HEK293 (cell line): ENCODE measurements around the gene EPHA6.

ENCODE experiments used
- CTCF ChIA-PET: fragments of 350-600 bp; formaldehyde crosslinking; extraction: SDS; loops from one replicate; lab custom pipeline; 2021; ENCODE audit warnings: antibody characterized with exemption; lab: Yijun Ruan, JAX
- POLR2A ChIA-PET: fragments of 300-600 bp; formaldehyde crosslinking; extraction: SDS; loops from one replicate; lab custom pipeline; 2020; ENCODE audit warnings: antibody characterized with exemption, inconsistent platforms; lab: Yijun Ruan, JAX
- H3K27ac ChIP-seq: fragments of 200-500 bp; sonication (Bioruptor generic); 2 replicates; pipeline ENCODE4 v1.5.1; 2014; ENCODE audit warnings: low read depth, low read length, control low read depth, inconsistent platforms; ENCODE audit errors: extremely low read depth
- H3K36me3 ChIP-seq, 2 experiments: fragments of 200-500 bp in 1 of 2; sonication (Bioruptor generic) in 1 of 2; 1 replicate in 1 of 2; 2 replicates in 1 of 2; pipeline ENCODE4 v1.5.1; 2014 to 2017; ENCODE audit warnings: inconsistent platforms in 2 of 2, low read length in 2 of 2; ENCODE audit not compliant: control insufficient read depth in 2 of 2, insufficient read depth in 1 of 2
- H3K4me1 ChIP-seq: fragments of 200-500 bp; sonication (Bioruptor generic); 2 replicates; pipeline ENCODE4 v1.5.1; 2014; ENCODE audit warnings: mild to moderate bottlenecking, low read length, inconsistent platforms; ENCODE audit not compliant: control insufficient read depth, insufficient read depth
- H3K4me3 ChIP-seq: 2 replicates; pipeline ENCODE4 v1.5.1; 2011; ENCODE audit warnings: low read depth, mild to moderate bottlenecking, control low read depth, low read length, moderate library complexity
- H3K9me3 ChIP-seq: fragments of 200-500 bp; sonication (Bioruptor generic); 2 replicates; pipeline ENCODE4 v1.5.1; 2014; ENCODE audit warnings: low read depth, low read length, inconsistent platforms; ENCODE audit not compliant: control insufficient read depth, insufficient read depth
- HOXC10 ChIP-seq: sonication (generic); formaldehyde crosslinking; IDR thresholded peaks from 2 replicates; pipeline ENCODE4 v1.8.1; 2023; ENCODE audit warnings: mild to moderate bottlenecking, missing genetic modification reagents
- IKZF3 ChIP-seq: fragments of 450-650 bp; IDR thresholded peaks from 2 replicates; pipeline ENCODE4 v1.5.0; 2018; ENCODE audit warnings: missing biosample characterization, mild to moderate bottlenecking, missing genetic modification characterization, moderate library complexity
- OVOL3 ChIP-seq: fragments of 450-650 bp; formaldehyde crosslinking; IDR thresholded peaks from 2 replicates; pipeline ENCODE4 v1.5.1; 2016; ENCODE audit warnings: missing biosample characterization, missing genetic modification characterization
- SALL2 ChIP-seq: fragments of 450-650 bp; formaldehyde crosslinking; IDR thresholded peaks from 2 replicates; pipeline ENCODE4 v1.5.0; 2017; ENCODE audit warnings: missing biosample characterization, mild to moderate bottlenecking, missing genetic modification characterization, borderline replicate concordance
- ZFHX2 ChIP-seq: fragments of 450-650 bp; formaldehyde crosslinking; conservative IDR thresholded peaks from 2 replicates; pipeline ENCODE4 v1.5.1; 2016; ENCODE audit warnings: missing biosample characterization, missing genetic modification characterization
- ZIC2 ChIP-seq: fragments of 450-650 bp; formaldehyde crosslinking; IDR thresholded peaks from 2 replicates; pipeline ENCODE4 v1.5.1; 2016; ENCODE audit warnings: missing biosample characterization, missing genetic modification characterization
- ZNF133 ChIP-seq: fragments of 450-650 bp; formaldehyde crosslinking; IDR thresholded peaks from 2 replicates; pipeline ENCODE4 v1.5.1; 2016; ENCODE audit warnings: missing biosample characterization, missing genetic modification characterization
- ZNF19 ChIP-seq: fragments of 450-650 bp; formaldehyde crosslinking; IDR thresholded peaks from 2 replicates; pipeline ENCODE4; 2016; ENCODE audit warnings: missing biosample characterization, missing genetic modification characterization, low read depth
- ZNF26 ChIP-seq: fragments of 450-650 bp; formaldehyde crosslinking; IDR thresholded peaks from 2 replicates; pipeline ENCODE4 v1.5.1; 2016; ENCODE audit warnings: missing biosample characterization, missing genetic modification characterization
- ZNF354C ChIP-seq: fragments of 450-650 bp; formaldehyde crosslinking; IDR thresholded peaks from 2 replicates; pipeline ENCODE4 v1.5.1; 2016; ENCODE audit warnings: missing biosample characterization, missing genetic modification characterization, low read depth, borderline replicate concordance
- ZNF433 ChIP-seq: fragments of 450-650 bp; formaldehyde crosslinking; IDR thresholded peaks from 2 replicates; pipeline ENCODE4 v1.5.1; 2016; ENCODE audit warnings: missing biosample characterization, missing genetic modification characterization, low read depth
- ZNF621 ChIP-seq: fragments of 450-650 bp; formaldehyde crosslinking; IDR thresholded peaks from 2 replicates; pipeline ENCODE4 v1.5.1; 2017; ENCODE audit warnings: missing biosample characterization, missing genetic modification characterization
- ZNF664 ChIP-seq: fragments of 450-650 bp; formaldehyde crosslinking; IDR thresholded peaks from 2 replicates; pipeline ENCODE4 v1.5.1; 2016; ENCODE audit warnings: missing biosample characterization, missing genetic modification characterization
- ZSCAN4 ChIP-seq: fragments of 450-650 bp; formaldehyde crosslinking; IDR thresholded peaks from 2 replicates; pipeline ENCODE4 v1.5.1; 2017; ENCODE audit warnings: missing biosample characterization, missing genetic modification characterization
- ZXDB ChIP-seq: fragments of 450-650 bp; formaldehyde crosslinking; IDR thresholded peaks from 2 replicates; pipeline ENCODE4 v1.5.1; 2016; ENCODE audit warnings: missing biosample characterization, missing genetic modification characterization
- TF ChIP-seq, protein P1 (sequence below): fragments of 450-650 bp; formaldehyde crosslinking; IDR thresholded peaks from 2 replicates; pipeline ENCODE4 v1.5.1; 2016; ENCODE audit warnings: missing biosample characterization, missing genetic modification characterization
- TF ChIP-seq, protein P2 (sequence below): IDR thresholded peaks from 2 replicates; pipeline ENCODE4 v1.6.1; 2011; ENCODE audit warnings: mild to moderate bottlenecking, low read depth, low read length, borderline replicate concordance
- TF ChIP-seq, protein P3 (sequence below): fragments of 450-650 bp; formaldehyde crosslinking; IDR thresholded peaks from 2 replicates; pipeline ENCODE4 v1.5.1; 2016; ENCODE audit warnings: missing biosample characterization, missing genetic modification characterization

Gene EPHA6

DNA sequence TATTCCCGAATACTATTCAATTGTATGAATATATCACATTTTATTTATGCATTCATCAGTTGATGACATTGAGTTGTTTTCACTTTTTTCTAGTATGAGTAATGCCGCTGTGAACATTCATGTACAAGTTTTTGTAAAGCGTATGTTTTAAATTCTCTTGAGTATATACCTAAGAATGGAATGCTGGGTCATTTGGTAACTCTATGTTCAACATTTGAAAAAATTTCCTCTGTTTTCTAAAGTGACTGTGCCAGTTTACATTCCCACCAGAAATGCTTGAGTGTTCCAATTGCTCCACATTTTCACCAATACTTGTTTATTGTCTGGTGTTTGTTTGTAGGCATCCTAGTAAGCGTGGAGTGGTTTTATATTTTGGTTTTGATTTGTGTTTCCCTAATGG lies 144.5 kb downstream of the EPHA6 start:
- Histone ChIP-seq H3K4me3 (no peak overlapping the region), H3K36me3 (no peaks in the 10 kb centered on the region), H3K9me3 (no peaks in the 10 kb centered on the region), H3K4me1 (no peaks in the 10 kb centered on the region), H3K27ac (no peak overlapping the region)
- ChIA-PET CTCF (no interaction called here), POLR2A (no interaction called here)
- TF ChIP-seq, protein P1, sequence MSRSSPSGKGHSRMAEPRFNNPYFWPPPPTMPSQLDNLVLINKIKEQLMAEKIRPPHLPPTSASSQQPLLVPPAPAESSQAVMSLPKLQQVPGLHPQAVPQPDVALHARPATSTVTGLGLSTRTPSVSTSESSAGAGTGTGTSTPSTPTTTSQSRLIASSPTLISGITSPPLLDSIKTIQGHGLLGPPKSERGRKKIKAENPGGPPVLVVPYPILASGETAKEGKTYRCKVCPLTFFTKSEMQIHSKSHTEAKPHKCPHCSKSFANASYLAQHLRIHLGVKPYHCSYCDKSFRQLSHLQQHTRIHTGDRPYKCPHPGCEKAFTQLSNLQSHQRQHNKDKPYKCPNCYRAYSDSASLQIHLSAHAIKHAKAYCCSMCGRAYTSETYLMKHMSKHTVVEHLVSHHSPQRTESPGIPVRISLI (tag by site-specific recombination) = no peak
- no peak for TF ChIP-seq ZFHX2 (tag by site-specific recombination)
- no peak for TF ChIP-seq ZNF19 (tag by site-specific recombination)
- no peak for TF ChIP-seq ZNF26 (tag by site-specific recombination)

- H3K27ac ChIP-seq = no peak overlapping the region
- CTCF ChIA-PET = no interaction called here
- no peaks in the 10 kb centered on the region for H3K9me3 ChIP-seq
- H3K36me3 ChIP-seq = no peaks in the 10 kb centered on the region
- H3K4me1 ChIP-seq = no peaks in the 10 kb centered on the region
- TF ChIP-seq, protein P2, sequence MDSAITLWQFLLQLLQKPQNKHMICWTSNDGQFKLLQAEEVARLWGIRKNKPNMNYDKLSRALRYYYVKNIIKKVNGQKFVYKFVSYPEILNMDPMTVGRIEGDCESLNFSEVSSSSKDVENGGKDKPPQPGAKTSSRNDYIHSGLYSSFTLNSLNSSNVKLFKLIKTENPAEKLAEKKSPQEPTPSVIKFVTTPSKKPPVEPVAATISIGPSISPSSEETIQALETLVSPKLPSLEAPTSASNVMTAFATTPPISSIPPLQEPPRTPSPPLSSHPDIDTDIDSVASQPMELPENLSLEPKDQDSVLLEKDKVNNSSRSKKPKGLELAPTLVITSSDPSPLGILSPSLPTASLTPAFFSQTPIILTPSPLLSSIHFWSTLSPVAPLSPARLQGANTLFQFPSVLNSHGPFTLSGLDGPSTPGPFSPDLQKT = no peak
- TF ChIP-seq ZNF354C = no peak
- TF ChIP-seq ZNF664 (tag by site-specific recombination) = no peak
- POLR2A ChIA-PET = no interaction called here
- no peak overlapping the region for H3K4me3 ChIP-seq
Measured at GRCh38 chr3:96959474-96959873, 145.1 kb downstream of the EPHA6 start.

GRCh38 chr3:96959901-96960641 lies 145.7 kb downstream of the EPHA6 start:
- Histone ChIP-seq H3K4me1 (no peaks in the 10 kb centered on the region), H3K27ac (no peak overlapping the region)
- no peak for TF ChIP-seq ZNF133 (tag by site-specific recombination)
- TF ChIP-seq IKZF3 = no peak
- TF ChIP-seq SALL2 (tag by site-specific recombination) = no peak
- TF ChIP-seq OVOL3 (tag by site-specific recombination) = no peak
- no peak for TF ChIP-seq HOXC10 (CRISPR knock-in tag)
- TF ChIP-seq ZIC2 = no peak
- TF ChIP-seq, all 188 proteins: peak for 0
- Histone ChIP-seq H3K4me3 (no peak overlapping the region), H3K9me3 (no peaks in the 10 kb centered on the region), H3K36me3 (no peaks in the 10 kb centered on the region)
- CTCF ChIA-PET = no interaction called here
- POLR2A ChIA-PET = no interaction called here

DNA sequence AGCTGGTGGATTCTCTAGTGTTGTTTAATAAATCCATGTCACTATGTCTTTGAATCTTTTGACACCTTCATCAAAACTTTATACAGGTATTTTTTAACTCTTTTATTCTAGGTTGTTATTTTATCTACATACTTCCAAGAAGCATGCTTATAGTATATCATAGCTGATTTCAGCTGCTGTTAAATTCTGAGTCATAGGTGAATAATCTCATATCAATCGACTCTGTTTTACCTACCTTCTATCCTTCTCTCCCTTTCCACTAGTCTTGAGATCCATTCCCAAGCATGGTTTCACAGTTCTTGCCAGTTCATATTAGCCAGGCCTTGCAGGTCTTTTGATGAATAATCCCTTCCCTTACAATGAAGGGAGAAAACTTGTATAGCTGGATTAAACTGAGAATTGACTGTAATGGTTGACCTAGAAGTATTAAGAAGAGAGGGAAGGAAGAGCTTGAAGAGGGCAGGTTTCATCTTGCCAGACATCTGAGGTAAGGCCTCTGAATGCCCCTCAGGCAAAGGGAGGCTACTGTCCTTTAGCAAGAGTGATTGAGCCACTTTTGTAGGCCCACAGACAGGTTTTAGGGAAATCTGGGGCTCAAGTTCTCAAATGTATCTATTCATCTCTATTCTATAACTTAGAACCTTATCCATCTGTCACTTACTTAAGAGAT lies 146.4 kb downstream of the EPHA6 start:
- Histone ChIP-seq H3K9me3 (no peaks in the 10 kb centered on the region), H3K27ac (no peak overlapping the region), H3K4me3 (no peak overlapping the region), H3K4me1 (no peaks in the 10 kb centered on the region), H3K36me3 (no peaks in the 10 kb centered on the region)
- POLR2A ChIA-PET = no interaction called here
- CTCF ChIA-PET = no interaction called here
- TF ChIP-seq ZSCAN4 (no peak), ZXDB (tag by site-specific recombination) (no peak), ZNF433 (tag by site-specific recombination) (no peak), ZNF621 (tag by site-specific recombination) (no peak)
- TF ChIP-seq, protein P3, sequence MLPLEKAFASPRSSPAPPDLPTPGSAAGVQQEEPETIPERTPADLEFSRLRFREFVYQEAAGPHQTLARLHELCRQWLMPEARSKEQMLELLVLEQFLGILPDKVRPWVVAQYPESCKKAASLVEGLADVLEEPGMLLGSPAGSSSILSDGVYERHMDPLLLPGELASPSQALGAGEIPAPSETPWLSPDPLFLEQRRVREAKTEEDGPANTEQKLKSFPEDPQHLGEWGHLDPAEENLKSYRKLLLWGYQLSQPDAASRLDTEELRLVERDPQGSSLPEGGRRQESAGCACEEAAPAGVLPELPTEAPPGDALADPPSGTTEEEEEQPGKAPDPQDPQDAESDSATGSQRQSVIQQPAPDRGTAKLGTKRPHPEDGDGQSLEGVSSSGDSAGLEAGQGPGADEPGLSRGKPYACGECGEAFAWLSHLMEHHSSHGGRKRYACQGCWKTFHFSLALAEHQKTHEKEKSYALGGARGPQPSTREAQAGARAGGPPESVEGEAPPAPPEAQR (tag by site-specific recombination) = no peak
